IMR-90 (cell line): ENCODE results near the gene PRPF40B.

Experiments used
- MXI1 ChIP-seq: IDR thresholded peaks from 2 replicates; pipeline ENCODE4 v1.6.1; 2012; ENCODE audit warnings: low read depth, mild to moderate bottlenecking, low read length, moderate library complexity, borderline replicate concordance
- POLR2A ChIP-seq: IDR thresholded peaks from 2 replicates; pipeline ENCODE4 v1.6.1; 2012; ENCODE audit warnings: mild to moderate bottlenecking, low read depth, low read length
- RAD21 ChIP-seq: IDR thresholded peaks from 2 replicates; pipeline ENCODE4 v1.6.1; 2012; ENCODE audit warnings: low read length, improper control_type of control experiment
- SMC3 ChIP-seq: fragments of 150-350 bp; IDR thresholded peaks from 2 replicates; pipeline ENCODE4 v1.6.1; 2016; ENCODE audit warnings: low read depth, mild to moderate bottlenecking, antibody characterized with exemption, low read length, moderate library complexity

DNA sequence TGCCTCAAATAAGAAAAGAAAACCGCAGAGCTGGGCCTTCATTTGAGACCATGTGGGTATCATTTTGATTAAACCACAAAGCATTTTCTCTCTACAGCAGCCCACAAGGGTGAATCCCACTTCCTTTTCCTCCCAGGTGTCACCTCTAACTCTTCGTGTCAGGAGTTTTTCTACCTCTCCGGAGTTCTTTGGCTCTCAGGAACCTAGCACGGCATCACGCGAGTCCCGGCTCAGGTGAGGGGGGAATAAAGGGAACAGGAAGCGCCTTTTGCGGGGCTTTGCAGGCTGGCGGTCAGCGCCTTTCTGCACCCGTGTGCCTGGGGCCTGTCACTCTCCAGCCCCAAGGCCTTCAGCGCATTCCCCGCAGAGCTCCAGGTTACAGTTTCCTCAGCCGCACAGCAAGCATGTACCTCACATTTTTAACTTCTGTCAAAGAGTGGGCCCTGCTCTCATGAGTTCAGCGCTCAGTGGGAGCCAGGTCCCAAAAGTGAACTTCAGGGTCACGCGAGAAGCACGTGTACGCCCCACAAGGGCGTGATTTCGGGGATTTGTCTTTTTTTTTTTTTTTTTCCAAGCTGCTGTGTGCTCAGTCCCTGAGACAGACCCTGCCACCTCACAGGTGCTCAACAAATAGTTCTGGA lies 740 bp upstream of the PRPF40B start:
- no peak for TF ChIP-seq POLR2A
- TF ChIP-seq RAD21, result no peak
- TF ChIP-seq SMC3, result no peak
- TF ChIP-seq MXI1, result no peak; the same call in 1 of the 2 replicates
